OCI-LY3 (cell line): ENCODE results near the gene OPCML.

Source experiments
- H2AFZ ChIP-seq: fragments of 200-600, 300-600 bp; shearing (Covaris generic); 2 replicates; pipeline ENCODE4 v1.6.0; 2014; ENCODE audit warnings: antibody characterized with exemption, low read depth, low read length
- H3K27ac ChIP-seq: fragments of 200-600, 300-600 bp; sonication (generic); 2 replicates; pipeline ENCODE4 v1.5.1; 2014; ENCODE audit warnings: mild to moderate bottlenecking, low read length, moderate library complexity, mixed read lengths
- H3K27me3 ChIP-seq: fragments of 200-600, 300-600 bp; sonication (generic); 2 replicates; pipeline ENCODE4 v1.6.1; 2014; ENCODE audit warnings: low read depth, low read length, mixed read lengths
- H3K36me3 ChIP-seq: fragments of 200-600, 300-600 bp; sonication (generic); replicated peaks from 2 replicates; pipeline ENCODE3; 2014; ENCODE audit warnings: low read depth, low read length, mixed read lengths
- H3K4me1 ChIP-seq: fragments of 300-600, 200-600 bp; sonication (generic); 2 replicates; pipeline ENCODE4 v1.6.1; 2014; ENCODE audit warnings: low read length, mixed read lengths
- H3K4me2 ChIP-seq: fragments of 200-600, 300-600 bp; sonication (generic); 2 replicates; pipeline ENCODE4 v1.6.1; 2014; ENCODE audit warnings: low read length, mixed read lengths
- H3K4me3 ChIP-seq: fragments of 300-600, 200-600 bp; sonication (generic); 2 replicates; pipeline ENCODE4 v1.5.1; 2014; ENCODE audit warnings: antibody characterized with exemption, mild to moderate bottlenecking, low read length, moderate library complexity
- H3K79me2 ChIP-seq: fragments of 300-600, 200-600 bp; shearing (Covaris generic); 2 replicates; pipeline ENCODE4 v1.6.1; 2014; ENCODE audit warnings: mild to moderate bottlenecking, low read length, mixed read lengths
- H3K9ac ChIP-seq: fragments of 300-600, 200-600 bp; shearing (Covaris generic); 2 replicates; pipeline ENCODE4 v1.6.0; 2014; ENCODE audit warnings: mild to moderate bottlenecking, low read length, moderate library complexity
- H3K9me3 ChIP-seq: fragments of 200-600, 300-600 bp; shearing (Covaris generic); 2 replicates; pipeline ENCODE4 v1.6.1; 2014; ENCODE audit warnings: low read length, mixed read lengths; ENCODE audit not compliant: insufficient read depth
- H4K20me1 ChIP-seq: fragments of 200-600, 300-600 bp; sonication (generic); 2 replicates; pipeline ENCODE4 v1.6.1; 2016; ENCODE audit warnings: low read length, mixed read lengths; ENCODE audit not compliant: insufficient read depth
- CTCF ChIP-seq: fragments of 200-600, 300-600 bp; sonication (generic); IDR thresholded peaks from 2 replicates; pipeline ENCODE4 v1.5.1; 2014; ENCODE audit warnings: antibody characterized with exemption, low read length, low read depth
- EZH2phosphoT487 ChIP-seq: fragments of 200-600 bp; shearing (Covaris generic); IDR thresholded peaks from 2 replicates; pipeline ENCODE4 v1.6.1; 2018; ENCODE audit warnings: antibody characterized with exemption, mixed run types, low read depth

The OPCML gene

DNA sequence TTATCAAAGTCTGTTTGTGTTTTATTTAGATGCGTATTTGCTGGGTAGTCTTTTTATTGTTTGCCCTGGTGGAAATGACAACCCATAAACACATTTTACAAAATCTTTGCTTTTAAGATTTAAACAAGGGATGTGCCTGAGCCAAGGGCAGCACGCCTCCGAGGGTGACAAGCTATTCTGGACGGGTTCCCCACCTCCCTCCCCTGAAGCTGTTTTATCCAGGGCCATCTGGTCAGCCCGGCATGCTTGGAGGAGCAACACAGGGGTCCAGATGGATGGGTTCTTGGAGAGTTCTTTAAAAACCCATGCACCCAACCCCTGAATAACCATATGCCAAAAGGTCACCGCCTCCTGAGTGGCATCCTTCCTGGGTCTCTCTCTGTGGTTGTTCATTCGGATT lies 408.9 kb downstream of the OPCML start:
- no peaks in the 10 kb centered on the region for H3K9me3 ChIP-seq
- H3K4me3 ChIP-seq: no peak overlapping the region
- H2AFZ ChIP-seq: no peak overlapping the region
- no peaks in the 10 kb centered on the region for H3K36me3 ChIP-seq
- no peaks in the 10 kb centered on the region for H3K4me1 ChIP-seq
- H3K27ac ChIP-seq: no peak overlapping the region
- no peak overlapping the region for H3K9ac ChIP-seq
- no peaks in the 10 kb centered on the region for H3K79me2 ChIP-seq
- H4K20me1 ChIP-seq: no peaks in the 10 kb centered on the region
- peaks cover 7% of the 10 kb centered on the region; the same call in 1 of the 2 replicates for H3K27me3 ChIP-seq
- no peak overlapping the region for H3K4me2 ChIP-seq
- no peak for TF ChIP-seq EZH2phosphoT487
- TF ChIP-seq CTCF: no peak

DNA sequence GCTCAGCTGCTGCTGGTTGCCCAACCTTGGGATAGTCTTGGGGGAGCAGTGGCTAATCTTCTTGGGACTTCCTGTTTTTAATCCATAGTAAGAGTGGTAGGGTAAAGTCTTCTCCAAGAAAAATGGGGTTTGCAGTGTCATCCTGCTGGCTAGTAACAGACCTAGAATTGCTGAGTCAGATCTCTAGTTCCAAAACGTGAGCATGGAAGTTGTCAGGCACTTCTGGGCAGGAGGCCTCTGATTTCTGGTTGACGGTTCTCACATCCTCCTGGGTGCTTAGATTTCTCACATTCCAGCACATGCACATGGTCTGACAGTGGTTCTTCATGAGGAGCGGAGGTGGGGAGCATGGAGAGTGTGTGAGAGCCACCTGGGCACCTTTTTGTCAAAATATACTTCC lies 410.0 kb downstream of the OPCML start:
- peaks cover 7% of the 10 kb centered on the region; the same call in 1 of the 2 replicates for H3K27me3 ChIP-seq
- H3K9me3 ChIP-seq: no peaks in the 10 kb centered on the region
- H3K9ac ChIP-seq: no peak overlapping the region
- H3K79me2 ChIP-seq: no peaks in the 10 kb centered on the region
- H3K36me3 ChIP-seq: no peaks in the 10 kb centered on the region
- no peaks in the 10 kb centered on the region for H4K20me1 ChIP-seq
- no peak for TF ChIP-seq CTCF
- TF ChIP-seq EZH2phosphoT487: no peak
- H2AFZ ChIP-seq: no peak overlapping the region
- H3K27ac ChIP-seq: no peak overlapping the region
- no peaks in the 10 kb centered on the region for H3K4me1 ChIP-seq
- H3K4me3 ChIP-seq: no peak overlapping the region
- no peak overlapping the region for H3K4me2 ChIP-seq

DNA sequence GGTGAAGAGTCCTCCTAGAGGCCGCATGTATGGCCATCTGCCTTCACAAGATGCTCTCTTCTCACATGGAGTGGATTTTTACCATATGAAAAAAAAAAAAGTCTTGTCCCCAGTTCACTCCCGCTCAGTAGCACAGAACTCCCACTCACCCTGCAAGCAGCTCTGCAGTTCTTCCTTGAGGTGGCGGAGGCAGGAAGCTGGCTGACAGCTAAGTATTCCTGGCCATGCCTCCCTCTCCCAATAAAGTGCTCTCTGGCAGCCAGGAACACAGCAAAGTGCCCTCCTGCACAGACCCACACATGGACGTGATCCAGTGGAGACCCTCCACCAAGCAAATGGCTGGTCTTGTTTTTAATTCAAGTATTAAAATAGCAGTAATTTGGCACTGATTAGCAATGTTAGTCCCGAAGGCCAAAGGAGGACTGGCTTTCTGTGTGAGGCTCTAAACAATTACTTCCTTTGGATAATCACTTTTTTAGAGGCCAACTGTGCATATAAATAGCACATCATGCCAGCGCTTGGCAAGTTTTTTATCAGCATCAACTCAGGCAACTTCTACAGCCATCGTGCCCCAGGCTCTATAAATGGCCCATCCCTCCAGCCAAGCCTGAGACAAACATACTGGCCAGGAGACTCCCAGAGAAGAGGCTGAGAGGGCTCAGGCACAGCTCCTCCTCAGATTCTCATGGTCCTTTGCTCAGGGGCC lies 413.6 kb downstream of the OPCML start:
- Histone ChIP-seq H3K9me3 (no peaks in the 10 kb centered on the region), H2AFZ (no peak overlapping the region), H4K20me1 (no peaks in the 10 kb centered on the region), H3K36me3 (no peaks in the 10 kb centered on the region), H3K4me3 (no peak overlapping the region), H3K27me3 (no peaks in the 10 kb centered on the region; the same call in 1 of the 2 replicates), H3K4me1 (no peaks in the 10 kb centered on the region), H3K4me2 (no peak overlapping the region), H3K79me2 (no peaks in the 10 kb centered on the region), H3K9ac (no peak overlapping the region), H3K27ac (no peak overlapping the region)
- no peak for TF ChIP-seq CTCF

- H3K9ac ChIP-seq: no peak overlapping the region
- H3K36me3 ChIP-seq: no peaks in the 10 kb centered on the region
- no peaks in the 10 kb centered on the region for H3K27me3 ChIP-seq
- H3K27ac ChIP-seq: no peak overlapping the region
- no peaks in the 10 kb centered on the region for H3K4me1 ChIP-seq
- no peak overlapping the region for H3K4me2 ChIP-seq
- no peaks in the 10 kb centered on the region for H4K20me1 ChIP-seq
- H2AFZ ChIP-seq: no peak overlapping the region
- H3K4me3 ChIP-seq: no peak overlapping the region
- no peaks in the 10 kb centered on the region for H3K9me3 ChIP-seq
- no peaks in the 10 kb centered on the region for H3K79me2 ChIP-seq
- TF ChIP-seq CTCF: no peak
- TF ChIP-seq EZH2phosphoT487: no peak
Measured at GRCh38 chr11:133115099-133115498, 417.2 kb downstream of the OPCML start.
